Left kidney (tissue), 2 donors: ENCODE results near the gene DAB2IP. TPM values are rescaled to one million over a fixed set of nuclear protein-coding genes. Genes with fewer than 3 reads are reported as not detected.

Experiments
- DNase-seq: peaks from one replicate; pipeline ENCODE4 v3.0.0-alpha.2; 2013
- polyA plus RNA-seq: library from polyadenylated mRNA; unstranded; fragments of 120-200 nt; gene quantifications from one replicate; pipeline ENCODE4 v1.2.1, GENCODE V29; 2013; ENCODE audit not compliant: insufficient read length

DAB2IP gene
- polyA plus RNA-seq, 1 donor: 42.5 TPM

DNA sequence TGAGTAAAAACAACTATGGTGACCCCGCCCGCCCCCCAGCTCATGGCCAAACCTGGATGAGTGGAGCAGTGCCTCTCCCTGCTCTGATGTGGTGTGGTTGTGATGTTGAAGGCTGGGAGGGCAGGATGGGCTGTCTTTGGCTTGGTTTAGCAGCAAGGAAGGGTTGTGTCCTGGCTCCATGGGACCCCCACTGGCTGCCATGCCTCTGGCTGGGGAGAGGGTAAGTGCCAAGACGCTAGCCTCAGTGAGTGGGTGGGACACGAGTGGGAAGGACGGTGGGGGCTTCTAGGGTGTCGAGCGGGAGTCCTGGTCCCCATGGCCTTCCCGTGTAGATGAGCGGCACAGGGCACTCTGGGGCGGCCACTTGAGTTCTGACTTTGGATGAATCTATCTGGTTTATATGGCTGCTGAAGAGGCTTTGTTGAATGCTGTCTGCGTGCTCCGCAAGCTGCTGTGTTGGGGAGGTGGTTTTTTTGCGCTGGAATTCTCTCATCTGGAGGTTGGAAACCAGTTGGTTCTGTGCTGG, 50.4 kb downstream of the DAB2IP start:
- DNase-seq: no peak

DNA sequence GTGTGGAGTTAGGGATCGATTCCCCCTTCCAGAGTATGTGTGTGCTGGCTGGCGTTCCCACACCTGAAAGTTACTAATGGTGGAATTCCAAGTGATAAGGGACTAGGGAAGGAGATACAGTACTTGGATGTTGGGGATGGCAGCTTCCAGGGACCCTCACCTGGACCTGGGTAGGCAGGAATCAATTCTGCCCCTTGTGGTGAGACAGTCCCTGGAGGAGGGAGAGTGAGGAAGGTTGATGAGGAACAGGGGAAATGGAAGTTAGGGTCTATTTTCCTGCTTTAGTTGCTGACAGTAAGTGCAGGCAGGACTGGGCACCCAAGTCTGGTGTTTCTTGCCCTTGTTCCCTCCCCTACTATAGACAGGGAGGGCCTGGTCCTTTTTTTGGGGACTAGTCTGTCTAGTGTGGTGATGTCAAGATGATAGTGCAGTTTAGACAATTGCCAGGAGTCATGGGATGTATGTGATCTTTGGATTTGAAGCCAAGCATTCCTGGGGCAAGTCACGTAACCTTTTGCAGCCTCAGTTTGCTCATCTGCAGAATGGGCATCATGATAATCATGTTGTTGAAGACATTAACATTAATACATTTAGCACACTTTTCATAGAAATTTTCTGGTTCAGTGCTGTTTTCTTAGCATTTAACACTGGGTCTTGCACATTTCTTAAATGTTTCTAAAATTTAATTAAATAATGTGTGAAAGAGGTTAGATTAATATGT, 51.7 kb downstream of the DAB2IP start:
- no peak for DNase-seq

DNA sequence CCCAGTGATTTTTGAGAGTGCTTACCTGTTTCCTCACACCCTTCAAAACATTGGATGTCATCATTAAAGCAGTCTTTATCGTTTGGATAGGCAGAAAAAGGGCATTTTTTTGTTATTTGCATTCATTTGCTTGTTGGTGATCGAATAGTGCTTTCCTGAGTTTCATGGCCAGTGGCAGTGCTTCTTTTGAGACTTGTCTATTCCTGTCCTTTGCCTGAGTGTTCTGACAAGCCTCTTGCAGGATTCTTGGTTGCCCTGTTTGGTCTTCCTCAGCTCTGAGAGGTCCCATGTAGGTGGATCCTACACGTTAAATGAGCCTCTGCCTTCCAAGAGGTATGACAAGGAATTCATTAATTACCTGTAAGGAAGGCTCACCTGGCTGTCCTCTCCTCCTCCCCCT, 52.8 kb downstream of the DAB2IP start:
- DNase-seq: no peak

DNA sequence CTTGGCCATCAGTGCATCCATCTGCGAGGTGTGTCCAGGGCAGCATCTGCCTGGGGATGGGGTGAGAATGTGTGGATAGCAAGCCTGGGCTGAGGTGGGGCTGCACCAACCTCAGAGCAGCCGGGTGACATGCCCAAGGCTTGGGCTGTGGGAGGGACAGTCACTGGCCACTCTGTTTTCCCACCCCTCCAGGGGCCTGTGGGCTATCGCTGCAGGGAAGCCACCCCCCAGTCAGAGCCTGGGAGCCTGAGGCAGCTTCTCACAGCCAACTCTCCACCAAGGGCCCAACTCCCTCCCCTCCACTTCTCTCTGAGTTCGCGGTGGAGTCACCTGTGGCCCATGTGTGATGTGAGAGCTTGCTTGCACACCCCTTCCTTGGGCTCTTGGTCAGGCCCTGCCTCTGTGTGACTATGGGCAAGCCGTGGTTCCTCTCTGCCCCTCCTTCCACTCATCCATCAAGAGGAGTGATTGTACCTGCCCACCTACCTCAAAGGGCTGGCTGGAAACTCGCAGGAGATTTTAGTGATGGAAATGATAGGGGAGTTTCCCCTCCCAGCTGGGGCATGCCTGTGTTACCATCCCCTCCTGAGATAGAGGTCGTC, 54.8 kb downstream of the DAB2IP start:
- no peak for DNase-seq

DNA sequence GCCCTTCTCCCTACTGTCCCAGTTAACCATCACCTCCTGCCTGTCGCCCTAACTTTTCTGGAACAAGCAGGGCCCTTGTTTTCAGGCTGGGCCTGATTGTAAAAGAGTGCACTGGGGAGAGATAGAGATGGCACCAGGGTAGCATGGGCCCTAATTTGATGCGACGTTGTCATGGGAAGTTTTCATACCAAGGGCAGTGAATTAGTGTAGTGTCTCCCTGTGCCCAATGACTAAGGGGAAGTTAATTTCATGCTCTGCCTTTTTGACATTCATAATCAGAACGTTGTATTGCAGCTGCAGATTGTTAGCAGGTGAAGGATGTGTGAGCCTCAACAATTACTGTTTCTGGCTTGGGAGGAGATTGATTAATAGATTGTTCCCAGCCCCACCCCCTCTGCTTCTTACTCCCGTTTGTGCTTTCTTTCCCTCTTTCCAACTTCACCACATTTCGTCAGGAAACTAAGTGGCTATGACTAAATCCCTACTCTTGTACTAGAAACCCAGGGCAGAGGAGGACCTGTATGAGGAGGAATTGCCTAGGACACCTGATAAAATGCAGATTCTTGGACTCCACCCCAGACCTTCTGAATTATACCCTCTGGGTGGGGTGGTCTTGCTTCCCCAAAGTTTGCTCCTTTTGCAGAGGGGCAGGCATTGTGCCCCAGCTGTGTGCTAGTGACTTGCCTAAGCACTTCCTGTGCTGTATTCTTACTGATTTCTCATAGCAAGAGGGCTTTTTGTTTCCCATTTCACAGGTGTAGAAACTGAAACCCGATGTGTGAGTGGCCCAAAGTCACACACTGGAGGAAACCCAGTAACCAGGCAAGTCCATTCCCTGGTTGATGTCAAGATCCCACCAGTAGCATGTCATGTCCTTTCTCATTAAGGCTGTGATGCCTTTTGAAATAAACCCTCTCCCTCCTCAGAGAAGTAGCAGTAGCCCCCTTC, 56.3 kb downstream of the DAB2IP start:
- DNase-seq: no peak

DNA sequence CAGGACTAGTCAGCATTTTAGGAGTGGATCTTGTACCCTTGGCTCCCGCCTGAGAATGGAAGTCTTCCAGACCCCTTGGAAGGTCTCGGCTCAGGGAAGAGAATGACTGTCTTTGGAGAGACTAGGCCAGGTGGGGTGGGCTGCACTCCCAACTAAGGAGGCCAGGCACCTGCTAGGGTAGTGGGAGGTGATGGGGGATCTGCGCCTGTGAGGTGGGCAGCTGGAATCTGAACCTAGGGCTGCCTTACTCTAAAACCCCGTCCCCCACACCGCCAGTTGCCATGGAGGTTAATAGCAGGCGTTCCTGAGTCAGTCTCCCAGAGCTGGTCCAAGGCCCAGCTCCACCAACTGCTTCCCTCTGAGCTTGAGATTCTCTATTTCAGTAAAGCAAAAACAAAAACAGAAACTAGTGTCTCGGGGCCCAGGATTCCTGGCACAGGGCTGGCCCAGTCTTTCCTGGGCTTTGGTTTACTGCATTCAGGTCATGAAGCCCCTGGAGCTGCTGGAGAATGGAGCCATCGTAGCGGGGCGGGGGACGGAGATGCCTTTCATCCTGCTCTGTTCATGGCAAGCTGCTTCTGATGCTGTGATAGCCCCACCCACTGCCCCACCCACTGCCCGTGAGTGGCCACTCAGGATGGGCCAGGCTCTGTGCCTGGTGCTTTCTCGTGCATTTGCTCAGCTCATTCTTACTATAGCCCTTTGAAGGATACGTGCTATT, 57.5 kb downstream of the DAB2IP start:
- DNase-seq: no peak

DNA sequence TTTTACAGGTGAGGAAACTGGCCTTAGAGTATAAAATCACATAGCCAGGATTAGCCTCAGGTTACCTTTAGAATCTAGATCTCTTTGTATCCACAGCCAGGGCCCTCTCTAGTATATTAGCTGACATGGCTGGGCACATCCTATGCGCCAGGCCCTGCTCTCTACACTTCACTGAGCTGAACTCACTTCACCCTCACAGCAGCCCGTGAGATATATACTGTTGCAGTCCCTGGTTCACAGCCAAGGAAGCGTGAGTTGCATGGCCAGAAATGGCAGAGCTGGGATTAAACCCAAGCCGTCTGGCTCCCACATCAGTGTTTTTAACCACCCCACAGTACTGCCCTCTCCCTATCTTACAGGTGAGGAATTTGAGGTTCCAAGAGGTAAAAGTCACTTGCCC, 58.4 kb downstream of the DAB2IP start:
- no peak for DNase-seq

DNA sequence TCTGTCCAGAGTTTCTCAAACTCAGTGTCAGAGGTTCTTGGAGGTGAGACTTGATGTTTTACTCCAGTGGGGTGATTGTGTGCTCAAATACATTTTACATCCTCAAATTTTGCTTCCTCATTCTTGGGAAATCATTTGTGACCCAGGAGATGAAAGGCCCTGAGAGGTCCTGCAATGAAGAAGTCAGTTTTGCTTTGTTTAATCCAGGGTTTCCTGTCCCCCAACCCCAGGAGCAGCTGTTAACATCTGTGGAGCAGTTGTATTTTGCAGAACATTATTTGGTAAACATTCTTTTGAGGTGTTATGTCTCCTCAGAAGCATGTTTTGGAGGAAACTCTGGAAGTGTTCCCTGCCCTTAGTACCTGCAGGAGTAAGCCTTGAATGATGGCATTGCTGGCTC, 59.8 kb downstream of the DAB2IP start:
- DNase-seq: no peak

DNA sequence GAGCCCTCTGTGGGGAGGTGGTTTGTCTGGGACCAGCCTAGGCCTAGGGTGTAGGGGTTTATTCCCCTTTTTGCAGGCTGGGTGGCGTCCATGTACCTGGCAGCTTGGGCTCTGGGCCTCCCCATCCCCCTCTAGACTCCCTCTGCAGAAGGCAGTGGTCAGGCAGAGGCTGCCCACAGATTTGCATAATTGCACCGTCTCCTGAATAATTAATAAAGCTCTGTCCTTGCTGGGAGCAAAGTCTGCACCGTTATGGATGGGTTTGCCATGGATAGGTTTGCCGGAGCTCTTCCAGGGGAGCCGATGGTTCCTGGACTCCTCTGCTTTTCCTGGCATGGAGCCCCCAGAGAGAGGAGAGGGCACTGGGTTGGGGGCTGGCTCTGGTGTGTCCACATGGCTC, 60.4 kb downstream of the DAB2IP start:
- DNase-seq: no peak

DNA sequence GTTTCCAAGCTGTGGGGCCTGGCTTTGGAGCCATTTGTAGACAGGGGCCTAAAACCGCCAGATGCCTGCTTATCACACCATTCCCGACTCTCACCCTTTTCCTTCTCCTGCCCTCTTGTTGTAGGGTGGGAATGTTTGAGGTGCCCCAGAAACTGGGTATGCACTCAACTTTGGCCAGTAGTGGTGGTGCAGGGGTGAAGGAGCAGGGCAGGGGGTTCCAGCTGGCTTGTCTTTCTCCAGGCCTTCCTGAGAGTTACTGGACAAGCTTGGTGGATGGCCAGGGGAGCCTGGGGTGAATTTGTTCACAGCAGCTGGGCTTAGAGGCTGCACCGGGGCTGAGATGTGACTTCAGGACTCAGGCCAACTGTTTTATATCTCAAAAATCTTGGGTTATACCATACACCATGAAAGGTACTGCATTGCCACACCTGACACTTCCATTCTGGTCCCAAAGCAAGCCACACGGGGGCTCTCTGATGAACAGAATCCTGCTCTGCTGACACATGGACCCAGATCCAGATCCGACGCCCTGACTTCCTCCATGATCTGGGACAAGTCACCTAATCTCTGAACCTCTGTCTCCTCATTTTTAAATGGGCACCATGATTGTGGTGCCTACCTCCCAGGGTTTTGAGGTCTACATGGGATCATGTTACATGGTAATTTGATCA, 62.1 kb downstream of the DAB2IP start:
- DNase-seq: no peak

DNA sequence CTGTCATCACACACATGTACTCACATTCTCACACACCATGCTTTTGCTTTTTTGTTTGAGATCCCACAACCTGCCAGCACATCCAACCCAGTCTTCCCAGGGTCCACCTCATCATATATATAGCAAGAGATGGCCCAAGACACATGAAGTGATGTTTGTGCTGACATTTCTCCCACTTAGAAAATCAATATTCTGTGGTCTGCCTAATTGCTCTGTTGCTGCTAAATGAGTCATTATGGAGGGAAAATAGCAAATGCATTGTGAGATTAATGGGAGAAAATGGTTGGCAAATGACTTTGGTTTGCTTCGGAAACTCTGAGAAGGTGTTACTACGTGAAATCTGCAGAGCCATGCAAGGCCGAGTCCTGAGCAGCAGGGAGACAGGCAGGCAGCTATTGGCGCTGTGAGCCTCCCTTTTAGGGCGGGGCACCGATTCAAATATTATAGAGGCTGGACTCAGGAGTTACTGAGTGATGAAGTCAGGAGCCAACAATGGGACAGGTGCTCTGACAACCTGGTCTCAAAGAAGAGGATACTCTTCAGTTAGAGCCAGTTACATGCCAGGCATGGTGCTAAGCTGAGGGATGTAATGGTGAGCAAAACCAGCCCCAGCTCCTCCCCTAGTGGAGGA, 62.8 kb downstream of the DAB2IP start:
- no peak for DNase-seq

DNA sequence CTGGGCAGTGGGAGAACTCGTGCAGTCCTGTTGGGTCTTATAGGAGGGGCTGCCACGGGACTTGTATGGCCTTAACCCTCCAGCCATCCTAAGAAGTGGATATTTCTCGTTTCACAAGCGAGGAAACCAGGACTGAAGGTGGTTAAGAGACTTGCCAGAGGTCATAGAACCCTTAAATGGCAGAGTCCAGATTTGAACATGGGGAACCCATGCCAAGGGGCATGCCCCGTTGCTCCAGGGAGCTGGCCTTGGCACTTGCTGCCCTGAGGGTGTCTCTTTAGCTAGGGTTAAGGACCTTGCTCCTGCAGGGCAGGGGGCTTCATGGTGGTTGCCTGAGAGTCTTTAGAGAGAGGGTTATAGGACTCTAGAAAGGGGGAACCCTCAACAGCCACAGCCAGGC, 63.4 kb downstream of the DAB2IP start:
- no peak for DNase-seq

DNA sequence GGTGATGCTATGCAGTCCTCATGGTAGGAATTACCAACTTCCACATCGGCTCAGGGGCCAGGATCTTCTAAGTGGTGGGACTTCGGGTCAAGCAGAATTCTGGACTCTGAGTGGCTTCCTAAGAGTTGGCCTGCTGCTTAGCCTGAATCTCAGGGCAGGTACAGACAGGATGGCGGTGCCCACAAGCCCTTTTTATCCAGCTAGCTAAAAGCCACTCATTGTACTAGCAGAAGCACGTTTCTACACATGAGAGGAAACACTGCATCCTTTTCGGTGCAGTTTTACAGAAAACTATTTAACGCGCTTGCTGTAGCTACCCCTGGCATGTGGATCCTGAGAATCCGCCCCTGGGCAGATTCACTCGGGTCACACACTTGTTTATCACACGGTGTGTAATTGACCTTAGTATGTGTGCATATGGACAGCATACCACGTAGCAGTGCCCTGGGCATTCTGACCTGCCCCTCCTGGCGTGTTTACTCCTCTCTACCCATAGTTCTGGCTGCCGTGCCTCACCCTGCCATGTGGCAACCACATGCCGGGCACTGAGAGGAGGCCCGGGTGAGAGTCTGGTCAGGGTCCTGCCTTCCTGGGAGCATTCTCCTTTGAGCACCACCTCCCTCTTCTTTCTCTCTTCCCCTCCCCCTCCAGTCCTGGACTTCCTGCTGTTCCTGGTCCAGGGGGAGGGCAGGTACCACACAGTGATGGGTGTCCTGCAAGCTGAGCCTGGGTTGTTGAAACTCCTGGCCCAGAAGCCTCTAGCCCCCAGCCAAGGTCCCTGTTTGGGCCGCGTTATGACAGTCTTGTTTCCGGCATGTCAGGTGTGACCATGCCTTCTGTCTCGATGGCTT, 65.9 kb downstream of the DAB2IP start:
- no peak for DNase-seq

DNA sequence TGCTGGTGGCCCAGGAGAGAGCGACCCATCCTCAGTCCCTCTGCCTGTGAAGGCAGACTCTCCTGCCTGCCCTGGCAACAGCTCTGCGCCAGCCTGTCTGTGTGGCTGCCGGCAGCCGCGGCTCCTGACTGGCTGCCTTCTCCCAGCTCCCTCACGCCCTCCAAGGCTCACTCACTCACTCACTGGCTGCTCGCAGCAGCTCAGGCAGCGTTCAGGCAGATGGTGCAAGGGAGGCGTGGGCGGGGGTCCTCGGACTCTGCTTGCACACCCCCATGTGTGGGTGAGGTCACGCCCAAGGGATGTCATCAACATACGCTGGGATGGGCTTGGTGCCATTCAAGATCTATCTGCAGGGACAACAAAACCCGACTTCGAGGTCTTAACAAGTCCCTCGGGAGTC, 66.7 kb downstream of the DAB2IP start:
- DNase-seq: peak; percentile 68

DNA sequence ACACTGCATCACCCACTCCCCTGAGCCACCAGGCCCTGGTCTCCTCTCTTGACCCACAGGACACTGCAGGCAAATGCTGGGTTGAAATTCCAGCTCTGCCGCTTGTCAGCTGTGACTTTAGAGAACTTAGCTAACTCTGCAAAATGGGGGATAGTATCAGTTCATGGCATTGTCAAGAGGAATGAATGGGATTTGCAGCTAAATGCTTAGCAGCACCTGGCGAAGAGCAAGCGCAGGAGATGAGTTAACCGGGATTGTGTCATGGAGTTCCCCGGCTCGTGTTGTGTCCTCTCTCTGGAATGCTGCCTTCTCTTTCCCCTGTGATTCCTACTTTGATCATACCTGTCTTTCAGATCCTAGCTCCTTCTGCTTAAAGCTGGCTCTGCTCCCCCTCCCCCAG, 67.1 kb downstream of the DAB2IP start:
- no peak for DNase-seq

DNA sequence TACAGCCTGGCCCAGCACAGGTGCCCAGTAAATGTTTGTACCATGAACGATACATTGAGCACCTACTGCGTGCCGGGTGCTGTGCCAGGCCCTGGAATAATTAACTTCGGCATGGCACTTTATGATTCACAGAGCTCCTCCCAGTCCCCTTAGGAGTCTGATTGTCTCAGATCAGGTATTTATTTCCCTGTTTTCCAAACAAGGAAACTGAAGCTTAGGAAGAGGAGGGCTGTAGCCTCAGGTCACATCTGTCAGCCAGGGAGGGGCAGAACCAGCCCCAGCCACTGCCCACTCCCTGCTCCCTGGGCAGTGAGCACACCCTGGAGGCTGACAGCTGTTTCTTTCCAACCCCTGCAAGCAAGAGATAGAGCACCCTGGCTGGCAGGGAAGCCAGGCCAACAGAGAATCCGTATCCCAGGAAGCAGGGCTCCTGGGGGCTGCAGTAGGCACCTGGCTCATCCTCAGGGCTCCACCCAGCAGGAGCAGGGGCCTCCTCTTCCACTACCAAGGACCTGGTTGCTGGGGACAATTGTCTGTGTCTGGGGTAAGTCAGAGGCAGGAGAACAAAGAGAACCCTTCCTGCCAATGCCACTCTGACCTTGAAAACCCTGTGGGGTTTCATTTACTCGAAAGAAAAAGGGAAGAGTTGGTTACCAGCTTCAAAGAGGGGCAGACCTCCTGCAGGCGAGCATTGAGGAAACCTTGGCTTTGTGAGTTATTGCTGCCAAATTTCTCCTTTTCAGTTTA, 69.0 kb downstream of the DAB2IP start:
- DNase-seq: no peak

DNA sequence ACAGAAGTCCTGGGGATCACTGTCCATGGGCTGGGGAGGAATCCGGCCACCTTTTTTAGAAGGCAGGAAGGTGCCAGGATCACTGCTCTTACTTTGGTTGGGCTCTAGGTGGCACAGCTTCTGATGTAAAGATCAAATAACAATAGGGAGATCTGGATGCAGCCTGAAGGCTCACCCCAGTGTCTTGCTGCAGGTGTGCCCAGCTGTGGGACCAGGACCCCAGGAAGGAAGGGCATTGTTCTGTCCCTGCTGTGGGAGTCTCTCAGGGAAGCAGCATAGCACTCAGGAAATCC, 69.6 kb downstream of the DAB2IP start:
- no peak for DNase-seq

DNA sequence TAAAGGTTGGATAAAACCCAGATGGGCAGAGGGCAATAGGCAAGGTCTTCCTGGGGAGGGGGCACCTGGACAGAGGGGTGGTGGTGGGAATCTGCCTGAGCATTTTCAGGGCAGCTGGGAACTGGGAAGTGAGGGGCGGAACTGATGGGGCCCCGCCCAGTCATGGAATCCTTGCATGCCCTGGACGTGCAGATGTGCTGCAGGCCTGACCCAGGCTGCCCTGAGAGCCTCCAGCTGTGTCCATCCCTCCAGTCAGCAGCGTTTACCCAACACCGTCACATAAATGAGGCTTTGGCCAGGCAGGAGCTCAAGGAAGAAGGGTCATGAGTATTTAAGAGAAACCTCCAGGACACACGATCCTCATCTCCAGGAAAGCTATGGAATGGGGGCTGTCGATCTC, 70.3 kb downstream of the DAB2IP start:
- DNase-seq: no peak

DNA sequence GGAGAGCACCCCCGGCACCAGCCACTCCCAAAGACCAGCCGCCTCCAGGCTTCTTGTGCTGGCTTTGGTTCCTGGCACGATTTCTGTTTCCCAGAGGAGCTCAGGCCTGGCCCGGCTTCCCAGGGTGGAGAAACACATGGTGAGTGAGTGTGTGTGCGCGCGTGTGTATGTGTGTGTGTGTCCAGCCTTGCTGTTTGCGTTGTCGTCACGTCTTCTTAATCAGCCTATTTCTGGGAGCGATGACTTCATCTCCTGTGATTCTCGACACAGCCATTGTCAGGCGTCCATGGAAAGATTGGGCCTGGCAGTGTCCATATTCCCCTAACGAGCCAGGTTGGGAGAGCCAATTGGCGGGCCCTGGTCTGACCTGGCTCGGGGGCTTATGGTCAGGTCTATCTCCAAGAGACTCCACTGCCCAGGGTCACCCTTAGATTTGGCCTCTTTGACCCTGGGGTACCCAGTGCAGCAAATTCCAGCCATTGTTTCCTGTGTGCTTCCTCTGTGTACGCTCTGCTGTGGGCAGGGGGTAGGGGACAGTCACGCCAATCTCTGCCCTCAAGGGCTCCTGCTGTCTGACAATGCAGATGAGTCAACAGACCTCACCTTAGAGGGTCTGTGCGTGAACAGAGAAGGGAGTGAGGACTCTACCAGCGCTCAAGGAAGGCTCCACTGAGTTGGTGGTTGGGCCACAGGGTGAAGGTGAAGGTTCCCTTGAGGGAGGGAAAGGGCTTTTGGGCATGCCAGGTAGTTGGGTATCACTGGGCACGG, 73.8 kb downstream of the DAB2IP start:
- no peak for DNase-seq
